Central memory CD4-positive, alpha-beta T cell (primary cell): ENCODE data around the gene CCNQ.

Source experiments
- DNase-seq: peaks from one replicate; pipeline ENCODE4 v3.0.0; 2022

Gene CCNQ

GRCh38 chrX:153595859-153596857 lies 2.8 kb downstream of the CCNQ start:
- DNase-seq = no peak

- DNase-seq = no peak
Observed at GRCh38 chrX:153595387-153595786, 3.6 kb downstream of the CCNQ start.

GRCh38 chrX:153593811-153594500 lies 5.0 kb downstream of the CCNQ start:
- no peak for DNase-seq

GRCh38 chrX:153592966-153593688 lies 5.8 kb downstream of the CCNQ start:
- no peak for DNase-seq

GRCh38 chrX:153592091-153592833 lies 6.7 kb downstream of the CCNQ start:
- no peak for DNase-seq

GRCh38 chrX:153590961-153591956 lies 7.7 kb downstream of the CCNQ start:
- no peak for DNase-seq

GRCh38 chrX:153588782-153589446 lies 10.0 kb downstream of the CCNQ start:
- DNase-seq = no peak

- no peak for DNase-seq
Observed at GRCh38 chrX:153588021-153588781, 10.7 kb downstream of the CCNQ start.

- DNase-seq = no peak
Observed at GRCh38 chrX:153587342-153587741, 11.6 kb downstream of the CCNQ start.

GRCh38 chrX:153585827-153586226 lies 13.1 kb downstream of the CCNQ start:
- no peak for DNase-seq

GRCh38 chrX:153583433-153583832 lies 15.5 kb downstream of the CCNQ start:
- DNase-seq = no peak

GRCh38 chrX:153582896-153583295 lies 16.0 kb downstream of the CCNQ start:
- peak; percentile 64 for DNase-seq

GRCh38 chrX:153580700-153581386 lies 18.1 kb downstream of the CCNQ start:
- no peak for DNase-seq

- no peak for DNase-seq
Observed at GRCh38 chrX:153578889-153579288, 20.1 kb downstream of the CCNQ start.

GRCh38 chrX:153578200-153578835 lies 20.6 kb downstream of the CCNQ start:
- no peak for DNase-seq

- no peak for DNase-seq
Observed at GRCh38 chrX:153576961-153577360, 22.0 kb downstream of the CCNQ start.

- no peak for DNase-seq
Observed at GRCh38 chrX:153576239-153576870, 22.6 kb downstream of the CCNQ start.

- no peak for DNase-seq
Observed at GRCh38 chrX:153573984-153574383, 25.0 kb downstream of the CCNQ start.
